ENCODE data around the gene IRS1.

The IRS1 gene

DNA sequence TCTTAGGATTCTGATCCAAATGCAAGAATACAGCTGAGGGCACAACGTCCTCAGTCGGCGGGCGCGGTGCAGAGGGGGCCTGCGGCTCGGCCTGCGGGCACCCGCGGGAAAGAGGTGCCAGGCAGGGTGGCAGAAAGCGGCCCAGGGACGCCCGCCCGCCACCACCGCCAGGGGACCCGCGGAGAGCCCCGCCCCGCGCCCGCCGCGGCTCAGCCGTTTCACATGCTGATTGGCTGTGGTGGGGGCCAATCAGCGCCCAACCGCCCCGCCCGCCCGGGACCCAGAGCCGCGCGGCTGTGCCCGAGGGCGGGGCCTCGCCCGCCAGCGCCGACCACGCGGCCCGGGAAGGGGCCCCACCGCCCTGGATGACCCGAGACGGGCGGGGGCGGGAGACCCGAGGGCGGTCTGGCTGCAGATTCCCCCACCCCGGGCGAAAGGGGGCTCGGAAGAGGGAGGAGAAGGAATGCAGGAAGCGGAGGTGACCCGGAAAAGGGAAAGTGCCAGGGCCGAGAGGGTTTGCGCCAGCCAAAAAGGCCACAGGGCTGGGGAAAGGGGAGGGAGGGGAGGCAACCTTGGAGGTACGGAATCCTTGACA, 8.0 kb downstream of the IRS1 start:
- DNase-seq (ENCODE audit: low read depth), result no peak
- H3K4me3 ChIP-seq (ENCODE audit: control insufficient read depth, low read depth, low read length), result peak overlapping the region; percentile 74
- TF ChIP-seq, protein P1, sequence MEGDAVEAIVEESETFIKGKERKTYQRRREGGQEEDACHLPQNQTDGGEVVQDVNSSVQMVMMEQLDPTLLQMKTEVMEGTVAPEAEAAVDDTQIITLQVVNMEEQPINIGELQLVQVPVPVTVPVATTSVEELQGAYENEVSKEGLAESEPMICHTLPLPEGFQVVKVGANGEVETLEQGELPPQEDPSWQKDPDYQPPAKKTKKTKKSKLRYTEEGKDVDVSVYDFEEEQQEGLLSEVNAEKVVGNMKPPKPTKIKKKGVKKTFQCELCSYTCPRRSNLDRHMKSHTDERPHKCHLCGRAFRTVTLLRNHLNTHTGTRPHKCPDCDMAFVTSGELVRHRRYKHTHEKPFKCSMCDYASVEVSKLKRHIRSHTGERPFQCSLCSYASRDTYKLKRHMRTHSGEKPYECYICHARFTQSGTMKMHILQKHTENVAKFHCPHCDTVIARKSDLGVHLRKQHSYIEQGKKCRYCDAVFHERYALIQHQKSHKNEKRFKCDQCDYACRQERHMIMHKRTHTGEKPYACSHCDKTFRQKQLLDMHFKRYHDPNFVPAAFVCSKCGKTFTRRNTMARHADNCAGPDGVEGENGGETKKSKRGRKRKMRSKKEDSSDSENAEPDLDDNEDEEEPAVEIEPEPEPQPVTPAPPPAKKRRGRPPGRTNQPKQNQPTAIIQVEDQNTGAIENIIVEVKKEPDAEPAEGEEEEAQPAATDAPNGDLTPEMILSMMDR (IDR thresholded peaks at IDR 0.05; ENCODE audit: control insufficient read depth, insufficient read depth, low read depth, low read length, missing control alignments), result peak; percentile 26

DNA sequence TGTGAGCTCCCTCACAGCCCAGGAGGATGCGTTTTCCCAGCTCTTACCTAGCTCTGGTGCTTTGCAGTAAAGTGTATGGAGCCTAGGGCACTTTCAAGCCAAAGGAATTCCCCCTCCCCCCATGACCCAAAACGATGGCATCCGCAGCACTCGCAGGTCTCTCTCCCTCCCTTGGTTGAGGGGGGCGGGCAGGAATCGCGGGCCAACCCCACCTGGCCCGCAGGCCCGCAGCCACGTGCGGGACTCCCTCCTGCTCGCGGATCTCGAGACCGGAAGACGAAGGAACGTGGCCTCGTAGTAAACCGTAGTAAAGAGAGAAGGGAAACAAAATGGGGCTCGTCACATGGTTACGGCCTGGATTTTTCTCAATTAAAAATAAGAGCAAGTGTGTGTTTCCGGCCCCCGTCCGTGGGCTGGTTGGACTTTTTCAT, 8.5 kb downstream of the IRS1 start:
- TF ChIP-seq, protein P1 (IDR thresholded peaks at IDR 0.05; ENCODE audit: control insufficient read depth, insufficient read depth, low read depth, low read length, missing control alignments), result no peak
- peak overlapping the region; percentile 53 for H3K4me3 ChIP-seq (ENCODE audit: control insufficient read depth, low read depth, low read length)
- no peak for DNase-seq (ENCODE audit: low read depth)

DNA sequence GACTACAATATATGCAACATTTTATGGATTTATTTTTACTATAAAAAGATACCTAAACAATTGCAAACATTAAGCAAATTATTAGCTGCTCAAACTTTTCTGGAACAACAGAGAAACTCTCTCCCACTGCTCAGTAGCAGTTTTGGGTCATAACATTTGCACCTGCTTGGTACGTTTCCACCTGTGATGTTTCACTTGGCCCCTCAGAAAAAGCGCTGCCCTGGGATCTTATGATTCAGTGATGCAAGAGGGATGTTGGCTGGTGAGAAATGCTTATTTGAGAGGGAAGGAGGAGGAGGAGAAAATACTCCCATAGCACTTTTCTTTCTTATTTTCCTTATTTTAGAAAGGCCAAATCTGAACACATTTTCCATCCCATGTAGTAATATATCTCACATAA, 9.2 kb downstream of the IRS1 start:
- TF ChIP-seq, protein P1 (IDR thresholded peaks at IDR 0.05; ENCODE audit: control insufficient read depth, insufficient read depth, low read depth, low read length, missing control alignments), result no peak
- no peak overlapping the region for H3K4me3 ChIP-seq (ENCODE audit: control insufficient read depth, low read depth, low read length)
- no peak for DNase-seq (ENCODE audit: low read depth)

DNA sequence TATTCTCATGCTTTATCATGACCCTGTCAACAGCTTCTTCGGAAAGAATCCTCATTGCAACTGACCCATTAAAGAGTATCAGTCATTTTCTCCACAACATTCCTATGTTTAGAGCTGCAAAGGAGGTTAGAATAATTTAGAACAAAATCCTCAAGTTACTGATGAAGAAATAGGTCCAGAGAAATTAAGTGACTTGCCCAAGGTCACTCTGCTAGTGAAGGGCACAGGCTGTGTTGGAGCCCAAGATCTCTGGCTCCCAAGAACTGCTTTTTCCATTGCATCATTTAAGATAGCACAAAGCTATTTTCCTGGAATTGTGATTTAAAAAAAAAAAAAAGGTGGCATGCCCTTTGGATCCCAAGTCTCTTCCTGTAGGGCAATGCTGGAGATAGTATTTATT, 9.6 kb downstream of the IRS1 start:
- H3K4me3 ChIP-seq (ENCODE audit: control insufficient read depth, low read depth, low read length), result no peak overlapping the region
- DNase-seq (ENCODE audit: low read depth), result no peak
- TF ChIP-seq, protein P1 (IDR thresholded peaks at IDR 0.05; ENCODE audit: control insufficient read depth, insufficient read depth, low read depth, low read length, missing control alignments), result no peak

DNA sequence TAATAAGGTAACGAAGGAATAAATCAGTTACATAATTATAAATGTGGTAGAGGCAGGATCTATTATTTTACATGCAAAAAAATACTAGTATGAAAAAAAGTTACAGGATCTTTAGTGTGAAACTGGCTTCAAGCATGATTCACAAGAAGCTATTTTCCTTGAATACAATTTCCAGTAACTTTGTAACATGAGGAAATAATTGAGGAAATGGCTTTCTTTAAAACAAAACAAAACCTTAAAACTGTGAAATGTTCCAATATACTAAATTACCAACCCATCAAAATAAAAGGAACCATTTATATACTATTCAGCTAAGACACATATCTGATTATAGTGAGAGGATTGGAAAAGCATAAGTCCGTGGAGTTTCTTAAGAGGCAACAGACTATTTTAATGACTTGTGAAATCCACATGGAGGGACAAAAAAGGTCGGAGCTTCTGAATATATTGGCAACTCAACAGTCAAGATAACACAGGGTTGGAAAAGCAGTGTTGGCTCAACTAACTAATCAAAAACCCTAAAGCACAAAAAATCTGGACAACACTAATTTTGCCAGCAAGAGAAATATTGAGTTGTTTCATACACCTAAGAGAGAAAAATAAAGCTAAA, 10.6 kb downstream of the IRS1 start:
- no peak overlapping the region for H3K4me3 ChIP-seq (ENCODE audit: control insufficient read depth, low read depth, low read length)
- DNase-seq (ENCODE audit: low read depth), result no peak
- TF ChIP-seq, protein P1 (IDR thresholded peaks at IDR 0.05; ENCODE audit: control insufficient read depth, insufficient read depth, low read depth, low read length, missing control alignments), result no peak

DNA sequence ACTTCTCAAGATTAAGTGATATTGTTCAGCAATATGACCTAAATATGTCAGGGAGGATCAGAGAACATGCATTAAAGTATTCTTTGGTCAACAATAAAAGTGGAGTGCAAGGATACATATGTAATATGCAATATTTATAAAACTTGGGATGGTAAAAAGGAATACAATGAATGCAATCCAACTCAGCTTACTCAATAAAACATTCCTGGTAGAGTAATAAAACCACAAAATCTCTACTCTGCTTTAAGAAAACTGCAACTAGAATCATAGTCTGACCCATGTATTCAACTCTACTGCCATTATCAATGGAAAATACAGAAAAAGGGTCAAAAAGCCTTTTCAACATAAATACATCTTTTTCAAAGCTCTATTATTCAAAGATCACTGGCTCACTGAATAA, 11.6 kb downstream of the IRS1 start:
- TF ChIP-seq, protein P1 (IDR thresholded peaks at IDR 0.05; ENCODE audit: control insufficient read depth, insufficient read depth, low read depth, low read length, missing control alignments), result no peak
- no peak for DNase-seq (ENCODE audit: low read depth)
- no peak overlapping the region for H3K4me3 ChIP-seq (ENCODE audit: control insufficient read depth, low read depth, low read length)
